NCI-H1436 (cell line): ENCODE data around the gene HSFX2.
"Not testable (repeated sequence)": the region's sequence is repeated elsewhere in the genome, so short reads cannot be mapped to it uniquely, and the experiment has no call there.

Experiments used
- DNase-seq: peaks from one replicate; lab custom pipeline; 2025; lab: John Stamatoyannopoulos, UW

HSFX2 gene

GRCh38 chrX:149595214-149595613, at the start of gene HSFX2:
TSS of gene HSFX2 (minus strand) at chrX:149595314. CDS start at chrX:149594700, 614 bp downstream.
- not testable (repeated sequence) for DNase-seq

GRCh38 chrX:149643496-149643895, 48.4 kb upstream of the HSFX2 start:
- no peak for DNase-seq

- DNase-seq, result no peak
Measured at GRCh38 chrX:149641835-149642234, 46.7 kb upstream of the HSFX2 start.

- no peak for DNase-seq
Measured at GRCh38 chrX:149641432-149641831, 46.3 kb upstream of the HSFX2 start.

GRCh38 chrX:149639568-149639967, 44.5 kb upstream of the HSFX2 start:
- DNase-seq, result no peak

- no peak for DNase-seq
Measured at GRCh38 chrX:149638860-149639259, 43.7 kb upstream of the HSFX2 start.

- DNase-seq, result no peak
Measured at GRCh38 chrX:149633511-149633910, 38.4 kb upstream of the HSFX2 start.

- peak; percentile 77 for DNase-seq
Measured at GRCh38 chrX:149631234-149632165, 36.4 kb upstream of the HSFX2 start, which contains the start of gene TMEM185A. TSS of gene TMEM185A (minus strand) at chrX:149631792. CDS start at chrX:149631580, 212 bp downstream.

- no peak for DNase-seq
Measured at GRCh38 chrX:149630681-149631233, 35.6 kb upstream of the HSFX2 start.

- DNase-seq, result no peak
Measured at GRCh38 chrX:149629730-149630387, 34.7 kb upstream of the HSFX2 start.

GRCh38 chrX:149628768-149629167, 33.7 kb upstream of the HSFX2 start:
- no peak for DNase-seq

- no peak for DNase-seq
Measured at GRCh38 chrX:149628280-149628679, 33.2 kb upstream of the HSFX2 start.

GRCh38 chrX:149626829-149627228, 31.7 kb upstream of the HSFX2 start:
- not testable (repeated sequence) for DNase-seq

- DNase-seq, result not testable (repeated sequence)
Measured at GRCh38 chrX:149619662-149620061, 24.5 kb upstream of the HSFX2 start.

- DNase-seq, result no peak
Measured at GRCh38 chrX:149618871-149619270, 23.8 kb upstream of the HSFX2 start.

- DNase-seq, result no peak
Measured at GRCh38 chrX:149611623-149612175, 16.6 kb upstream of the HSFX2 start.

- no peak for DNase-seq
Measured at GRCh38 chrX:149610511-149610910, 15.4 kb upstream of the HSFX2 start.

- no peak for DNase-seq
Measured at GRCh38 chrX:149607699-149608098, 12.6 kb upstream of the HSFX2 start.

GRCh38 chrX:149605248-149605885, 10.3 kb upstream of the HSFX2 start:
- DNase-seq, result not testable (repeated sequence)

GRCh38 chrX:149598603-149599002, 3.5 kb upstream of the HSFX2 start:
- DNase-seq, result not testable (repeated sequence)

- DNase-seq, result not testable (repeated sequence)
Measured at GRCh38 chrX:149595943-149596342, 829 bp upstream of the HSFX2 start.

- DNase-seq, result not testable (repeated sequence)
Measured at GRCh38 chrX:149590993-149591392, 4.1 kb downstream of the HSFX2 start.
